HG02885 (cell line): Measurements from ENCODE around the gene SLC24A1.
A peak's percentile ranks its signal among the peaks of the same experiment; 100 is the strongest.
"Not testable (repeated sequence)": the region's sequence is repeated elsewhere in the genome, so short reads cannot be mapped to it uniquely, and the experiment has no call there.

Experiments
- ATAC-seq: cut with Tn5 transposase; IDR thresholded peaks from one replicate; pipeline ENCODE4 v1.9.1; 2021; ENCODE audit warnings: mild to moderate bottlenecking; ENCODE audit not compliant: unreplicated experiment, poor library complexity

The SLC24A1 gene

GRCh38 chr15:65615887-65616286 is 5.9 kb upstream of the SLC24A1 start:
- ATAC-seq, result not testable (repeated sequence)

DNA sequence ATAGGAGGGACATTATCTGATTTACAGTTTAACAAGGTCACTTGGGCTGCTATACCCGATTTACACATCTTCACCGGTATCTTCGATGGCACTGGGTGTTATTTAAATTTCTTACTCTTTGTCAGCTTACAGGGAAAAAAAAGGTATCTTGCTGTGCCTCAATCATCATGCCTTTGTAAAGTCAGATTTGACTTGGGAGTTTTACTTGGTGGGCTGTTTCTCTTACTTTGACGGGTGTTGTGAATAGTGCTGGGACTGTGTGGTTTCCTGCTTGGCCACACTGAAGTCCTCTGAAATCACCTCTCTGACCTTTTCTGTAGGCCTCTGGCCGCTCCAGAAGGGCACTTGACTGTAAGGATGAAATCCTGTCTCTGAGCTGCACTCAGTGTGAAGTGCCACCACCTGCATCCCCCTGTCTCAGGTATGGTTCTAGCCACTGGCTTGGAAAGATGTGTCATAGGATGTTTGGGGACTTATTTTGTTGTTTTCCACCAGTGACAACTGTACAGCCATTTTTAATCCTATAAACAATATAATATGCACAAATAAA is 3.1 kb upstream of the SLC24A1 start:
- ATAC-seq, result no peak

DNA sequence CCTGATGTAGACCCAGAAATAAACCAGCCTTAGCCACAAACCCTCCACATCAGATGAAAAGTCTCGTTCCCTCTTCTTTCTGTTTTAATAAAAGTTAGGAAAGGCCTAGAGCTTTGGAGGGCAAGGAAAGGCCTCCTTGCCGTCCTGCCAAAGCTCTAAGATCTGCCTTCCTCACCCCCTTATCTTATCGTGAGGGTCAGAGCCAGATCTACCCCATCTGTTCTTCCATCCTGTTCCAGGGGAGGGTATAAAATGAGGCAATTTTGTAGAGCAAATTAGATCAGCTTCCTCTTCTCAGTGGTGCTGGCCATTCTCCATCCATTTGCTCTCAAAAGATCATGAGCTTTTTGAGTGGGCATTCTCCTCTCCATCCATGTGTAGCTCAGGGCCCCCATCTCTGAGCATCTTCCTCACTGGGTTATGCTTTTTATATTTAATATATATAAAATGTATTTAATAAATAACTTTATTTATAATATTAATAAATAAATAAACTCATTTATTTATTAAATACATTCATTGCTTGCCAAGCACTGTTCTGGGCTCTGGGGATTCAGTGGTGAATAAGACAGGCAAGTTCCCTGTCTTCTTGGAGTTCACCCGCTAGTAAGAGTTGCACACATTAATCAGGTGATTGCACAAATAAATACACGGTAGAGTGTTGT is 2.0 kb upstream of the SLC24A1 start:
- no peak for ATAC-seq

DNA sequence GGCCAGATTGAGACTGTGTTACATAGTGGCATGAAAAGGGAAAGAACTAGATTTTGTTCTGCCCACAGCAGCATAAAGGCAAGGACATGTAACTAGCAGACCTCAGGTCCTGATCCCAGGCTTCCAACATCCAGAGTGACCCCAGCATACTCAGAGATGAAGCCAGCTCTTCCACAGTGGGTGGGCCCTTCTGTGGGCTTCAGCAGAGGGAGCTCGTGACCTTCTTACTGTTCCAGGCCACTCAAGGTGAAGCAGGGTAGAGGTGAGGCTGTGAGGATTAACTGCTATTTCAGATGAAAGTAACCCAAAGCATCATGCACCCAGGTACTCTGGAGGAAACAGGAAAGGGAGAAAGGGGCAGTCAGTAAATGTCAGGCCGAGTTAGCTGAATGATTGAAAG is 905 bp upstream of the SLC24A1 start:
- no peak for ATAC-seq

DNA sequence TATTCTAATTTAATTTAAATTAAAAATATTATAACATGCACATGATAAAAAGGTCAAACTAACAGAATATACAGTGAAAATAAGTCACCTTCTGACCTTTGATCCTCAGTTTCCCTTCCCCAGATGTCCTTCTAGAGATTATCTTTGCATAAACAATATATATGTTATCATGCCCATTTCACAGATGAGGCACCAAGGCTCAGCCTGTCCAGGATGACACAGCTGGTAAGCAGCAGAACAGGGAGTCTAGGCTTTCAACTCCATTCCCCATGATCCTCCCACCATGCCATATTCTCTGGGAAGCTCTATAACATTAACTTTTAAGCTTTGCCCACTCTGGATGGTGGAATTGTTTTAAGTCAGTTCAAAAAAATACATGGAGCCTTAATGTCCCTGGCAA is 1.4 kb downstream of the SLC24A1 start:
- ATAC-seq, result no peak

- no peak for ATAC-seq
Observed at GRCh38 chr15:65626856-65627255, 5.1 kb downstream of the SLC24A1 start.

DNA sequence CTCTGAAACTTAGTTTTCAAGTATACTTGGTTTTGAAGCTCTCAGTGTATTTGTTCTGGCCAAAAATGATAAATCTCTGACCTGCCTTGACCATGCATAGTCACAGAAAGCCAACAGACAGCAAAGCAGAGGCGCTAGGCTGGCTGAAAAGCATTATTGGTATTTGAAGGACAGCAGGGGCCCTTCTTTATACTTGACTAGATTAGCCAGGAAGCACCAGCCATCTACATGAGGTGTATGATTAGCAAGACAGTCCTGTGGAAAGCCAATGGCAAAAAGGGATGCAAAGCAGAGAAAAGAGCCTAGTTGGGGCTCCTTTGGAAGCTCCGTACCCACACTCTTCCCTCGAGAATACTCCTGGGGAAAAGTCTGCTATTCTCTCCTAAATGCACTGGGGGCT is 7.8 kb downstream of the SLC24A1 start:
- ATAC-seq, result no peak

- peak; percentile 50 for ATAC-seq
Observed at GRCh38 chr15:65630760-65631159, 9.0 kb downstream of the SLC24A1 start.

- no peak for ATAC-seq
Observed at GRCh38 chr15:65631503-65631902, 9.8 kb downstream of the SLC24A1 start.

GRCh38 chr15:65632780-65633375 is 11.1 kb downstream of the SLC24A1 start:
- no peak for ATAC-seq

- no peak for ATAC-seq
Observed at GRCh38 chr15:65633752-65634151, 12.0 kb downstream of the SLC24A1 start.

DNA sequence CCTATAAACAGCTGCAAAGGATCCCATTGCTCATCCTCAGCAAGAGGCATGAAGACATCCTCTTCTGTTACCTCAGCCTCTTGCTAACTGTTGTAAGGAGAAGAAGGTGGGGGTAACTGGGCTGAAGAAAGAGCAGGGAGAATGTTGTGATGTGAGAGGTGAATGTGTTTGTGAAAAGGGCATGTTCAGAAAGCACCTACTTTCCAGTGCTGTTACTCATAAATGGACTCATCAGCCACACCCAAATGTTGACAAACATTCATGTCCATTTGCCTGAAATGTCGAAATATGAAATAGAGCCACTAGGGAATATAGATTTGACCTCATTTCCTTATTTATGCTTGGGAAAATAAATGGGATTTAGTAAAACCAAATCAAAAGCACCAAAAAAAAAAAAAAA is 12.6 kb downstream of the SLC24A1 start:
- ATAC-seq, result no peak

DNA sequence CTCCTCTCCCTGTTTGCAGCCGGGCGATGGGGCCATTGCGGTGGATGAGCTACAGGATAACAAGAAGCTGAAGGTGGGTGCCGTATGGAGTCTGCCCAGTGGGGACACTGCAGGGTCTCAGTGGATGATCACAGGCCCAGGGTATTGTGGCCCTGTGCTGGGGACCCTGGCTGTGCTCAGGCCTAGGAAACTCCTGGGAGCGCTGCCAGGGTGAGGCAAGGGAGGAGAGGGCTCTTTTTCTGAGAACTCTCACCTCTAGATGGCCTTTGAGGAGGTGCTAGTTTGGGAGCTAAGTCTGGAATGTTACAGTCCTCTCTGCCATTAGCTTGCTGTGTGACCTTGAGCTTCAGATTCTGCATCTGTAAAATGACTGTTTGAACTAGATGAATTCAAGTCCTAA is 16.4 kb downstream of the SLC24A1 start:
- no peak for ATAC-seq

DNA sequence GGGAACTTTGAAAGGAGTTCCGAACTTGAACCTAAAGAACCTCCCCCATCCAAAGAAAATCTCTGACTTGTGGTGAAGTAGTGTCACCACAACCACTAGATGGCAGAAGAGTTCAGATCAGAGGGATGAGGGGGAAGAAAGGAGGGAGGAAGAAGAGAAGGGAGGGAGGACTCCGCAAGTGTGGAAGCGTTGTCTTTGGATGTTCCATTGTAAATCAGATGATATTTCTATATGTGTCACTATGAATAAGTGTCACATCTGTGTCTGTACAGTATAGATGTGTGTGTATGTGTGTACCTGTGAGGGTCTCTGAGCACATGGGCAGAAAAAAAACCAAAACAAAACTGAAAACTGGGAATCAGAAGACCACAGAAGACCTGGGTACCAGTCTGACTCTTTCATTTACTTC is 16.9 kb downstream of the SLC24A1 start:
- no peak for ATAC-seq

DNA sequence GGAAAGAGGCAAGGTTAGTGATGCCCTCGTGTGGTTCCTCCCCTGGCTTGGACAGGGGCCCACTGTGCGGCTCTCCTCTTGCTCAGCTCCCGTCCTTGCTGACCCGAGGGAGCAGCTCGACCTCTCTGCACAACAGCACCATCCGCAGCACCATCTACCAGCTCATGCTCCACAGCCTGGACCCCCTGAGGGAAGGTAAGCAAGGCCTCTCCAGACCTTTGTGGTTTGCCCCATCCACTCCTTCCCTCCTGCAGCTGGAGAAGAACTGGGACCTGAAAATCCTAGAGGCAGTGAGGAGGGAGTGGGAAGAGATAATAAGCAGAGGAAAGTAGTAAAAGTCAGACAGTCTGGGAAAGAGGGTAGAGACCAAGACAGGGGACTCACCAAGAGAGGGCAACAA is 17.8 kb downstream of the SLC24A1 start:
- ATAC-seq, result no peak

- ATAC-seq, result no peak
Observed at GRCh38 chr15:65641768-65642475, 20.2 kb downstream of the SLC24A1 start.

DNA sequence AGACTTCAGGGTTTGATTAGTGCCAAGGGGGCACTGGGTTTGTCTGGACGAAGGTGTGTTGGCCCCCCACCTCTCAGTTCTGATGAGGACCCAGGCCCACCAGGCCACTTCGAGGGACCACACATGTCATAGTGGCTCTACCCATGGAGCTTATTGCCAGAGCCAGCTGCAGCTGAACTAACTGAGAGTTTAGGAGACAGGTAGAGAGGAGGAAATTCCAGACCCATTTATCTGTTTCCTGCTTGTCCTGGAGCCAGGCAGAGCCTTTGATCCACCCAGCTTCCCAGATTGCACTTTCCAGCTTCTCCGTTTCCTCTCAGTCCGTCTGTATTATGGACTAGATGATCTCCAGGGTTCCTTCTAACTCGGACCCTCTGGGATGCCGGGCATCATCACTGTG is 20.9 kb downstream of the SLC24A1 start:
- ATAC-seq, result no peak

DNA sequence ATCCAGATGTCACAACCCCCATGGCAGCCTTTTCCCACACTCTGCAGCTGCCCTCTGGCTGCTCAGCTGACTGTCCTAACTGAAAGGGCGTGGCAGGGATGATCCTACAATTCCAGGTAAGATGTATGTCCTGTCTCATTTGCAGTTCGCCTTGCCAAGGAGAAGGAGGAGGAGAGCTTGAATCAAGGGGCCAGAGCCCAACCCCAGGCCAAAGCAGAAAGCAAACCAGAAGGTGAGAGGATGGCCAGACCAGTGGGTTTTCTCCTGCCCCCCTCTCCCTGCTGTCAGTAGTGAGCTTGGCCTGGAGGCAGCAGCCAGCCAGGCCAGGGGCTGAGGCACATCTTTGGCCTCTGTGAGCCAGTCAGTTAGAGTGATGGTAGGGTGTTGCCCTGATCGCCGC is 22.5 kb downstream of the SLC24A1 start:
- ATAC-seq, result no peak

DNA sequence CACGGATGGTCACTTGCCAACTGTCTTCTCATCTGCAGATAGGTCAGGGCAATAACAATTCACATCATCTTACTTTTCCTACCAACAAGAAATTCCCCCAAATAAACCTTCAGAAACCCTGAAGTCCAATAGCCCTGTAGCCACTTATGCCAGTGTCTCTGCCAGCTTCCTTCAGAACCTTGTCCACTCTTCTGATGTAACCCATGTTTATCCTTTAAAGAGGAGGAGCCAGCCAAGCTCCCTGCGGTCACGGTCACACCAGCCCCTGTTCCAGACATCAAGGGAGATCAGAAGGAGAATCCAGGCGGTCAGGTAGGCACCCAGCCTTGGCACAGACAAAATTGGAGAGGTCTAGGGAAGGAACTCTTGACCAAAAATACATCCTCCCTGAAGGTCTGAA is 23.7 kb downstream of the SLC24A1 start:
- ATAC-seq, result no peak

- ATAC-seq, result no peak
Observed at GRCh38 chr15:65646486-65646885, 24.7 kb downstream of the SLC24A1 start.

DNA sequence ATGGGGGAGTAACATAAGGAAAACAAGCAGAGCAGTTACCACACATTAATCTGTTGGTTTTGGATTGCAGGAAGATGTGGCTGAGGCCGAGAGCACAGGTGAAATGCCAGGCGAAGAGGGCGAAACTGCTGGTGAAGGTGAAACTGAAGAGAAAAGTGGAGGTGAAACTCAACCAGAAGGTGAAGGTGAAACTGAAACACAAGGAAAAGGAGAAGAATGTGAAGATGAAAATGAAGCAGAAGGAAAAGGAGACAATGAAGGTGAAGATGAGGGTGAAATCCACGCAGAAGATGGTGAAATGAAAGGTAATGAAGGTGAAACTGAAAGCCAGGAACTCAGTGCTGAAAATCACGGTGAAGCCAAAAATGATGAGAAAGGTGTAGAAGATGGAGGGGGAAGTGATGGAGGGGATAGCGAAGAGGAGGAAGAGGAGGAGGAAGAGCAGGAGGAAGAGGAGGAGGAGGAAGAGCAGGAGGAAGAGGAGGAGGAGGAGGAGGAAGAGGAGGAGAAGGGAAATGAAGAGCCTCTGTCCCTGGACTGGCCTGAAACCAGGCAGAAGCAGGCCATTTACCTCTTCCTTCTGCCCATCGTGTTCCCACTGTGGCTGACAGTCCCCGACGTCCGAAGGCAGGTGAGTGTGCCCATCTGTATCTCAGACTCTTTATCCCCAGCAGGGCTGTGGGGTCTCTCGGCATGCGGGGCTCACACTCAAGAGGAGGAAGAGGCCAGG is 28.7 kb downstream of the SLC24A1 start:
- no peak for ATAC-seq
